GM12801 (cell line): Measurements from ENCODE around the gene SLC2A4RG.

Experiments
- CTCF ChIP-seq: IDR thresholded peaks from one replicate; pipeline ENCODE4 v1.5.1; 2011; ENCODE audit warnings: control low read depth; ENCODE audit not compliant: insufficient read length; ENCODE audit errors: extremely low read depth

Gene SLC2A4RG

DNA sequence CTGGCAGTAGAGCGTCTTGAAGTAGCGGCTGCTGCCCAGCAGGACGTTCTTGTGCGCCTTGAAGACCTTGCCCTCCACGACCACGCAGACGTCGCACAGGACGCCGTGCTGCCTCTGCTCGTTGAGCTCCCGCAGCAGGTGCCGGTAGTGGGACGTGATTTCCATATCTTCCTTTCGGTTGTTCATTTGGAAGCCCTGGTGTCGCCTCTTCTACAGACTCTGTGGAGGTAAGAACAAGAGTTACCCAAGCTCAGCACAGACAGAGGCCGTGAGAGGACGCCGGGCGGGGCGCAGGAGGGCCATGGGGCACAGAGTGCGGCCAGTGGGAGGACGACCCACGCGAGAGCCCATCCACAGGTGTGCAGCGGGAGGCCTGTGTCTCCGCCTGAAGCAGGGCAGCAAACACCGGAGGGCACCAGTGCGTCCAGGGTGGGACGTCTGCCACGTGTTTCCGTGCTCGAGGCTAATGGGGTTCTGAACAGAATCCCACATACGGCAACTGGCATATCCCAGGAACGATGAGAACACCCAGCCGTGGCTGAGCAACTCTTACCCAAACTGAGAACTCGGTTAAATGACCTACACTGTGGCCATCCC, 51.1 kb downstream of the SLC2A4RG start:
- TF ChIP-seq CTCF, result no peak

DNA sequence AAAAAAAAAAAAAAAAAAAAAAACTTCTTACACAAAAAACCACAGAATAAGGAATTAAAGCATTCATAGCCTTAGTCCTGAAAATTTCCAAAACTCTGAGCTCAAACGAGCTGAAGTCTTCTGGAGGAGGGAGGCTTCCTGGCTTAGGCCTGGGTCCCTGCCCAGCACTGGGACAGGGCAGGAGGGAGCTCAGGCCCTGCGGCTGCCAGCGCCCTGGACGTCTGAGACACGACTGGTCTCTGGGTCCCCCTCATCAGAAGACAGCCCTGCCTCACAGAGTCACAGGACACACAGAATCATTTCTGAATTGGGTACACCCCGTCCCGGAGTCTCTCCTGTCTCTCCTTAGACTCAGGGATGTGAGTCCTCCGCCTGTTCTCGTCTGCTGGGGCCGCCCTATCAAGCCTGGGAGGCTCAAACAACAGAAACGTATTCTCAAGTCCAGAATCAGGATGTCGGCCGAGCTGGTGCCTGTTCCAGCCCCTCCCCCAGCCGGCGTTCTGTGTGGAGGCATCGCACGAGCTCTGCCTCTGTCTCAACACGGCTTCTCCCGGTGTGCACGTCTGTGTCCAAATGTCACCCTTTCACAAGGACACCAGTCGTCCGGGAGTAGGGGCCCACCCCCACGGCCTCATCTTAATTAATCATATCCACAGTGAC, 52.1 kb downstream of the SLC2A4RG start:
- no peak for TF ChIP-seq CTCF

DNA sequence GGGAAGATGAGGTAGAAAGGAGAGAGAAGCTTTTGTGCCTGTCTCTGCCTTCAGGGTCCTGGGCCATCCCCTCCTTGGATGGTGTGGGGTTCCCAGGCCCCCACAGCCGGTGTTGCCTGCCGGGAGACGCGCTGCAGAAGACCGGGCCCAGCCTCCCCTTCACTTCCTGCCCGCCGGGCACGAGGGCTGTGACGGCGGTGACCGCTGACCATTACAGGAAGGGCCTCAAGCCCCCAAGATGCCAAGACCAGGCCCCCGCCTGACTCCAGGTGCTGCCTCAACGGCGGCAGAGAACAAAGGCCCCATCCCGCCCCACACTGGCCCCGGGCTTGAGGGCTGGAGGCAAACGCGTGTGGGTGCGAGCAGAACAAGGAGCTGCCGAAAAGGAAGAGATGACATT, 53.3 kb downstream of the SLC2A4RG start:
- TF ChIP-seq CTCF, result no peak
